K562 (cell line): ENCODE measurements around the gene MCEE. TPM values are rescaled to one million over a fixed set of nuclear protein-coding genes. Genes with fewer than 3 reads are reported as not detected.
A peak's percentile ranks its signal among the peaks of the same experiment; 100 is the strongest.

ENCODE experiments used
- ATF6 ChIP-seq: sonication (generic); formaldehyde crosslinking; IDR thresholded peaks from 2 replicates; pipeline ENCODE4 v1.4.0; 2020; ENCODE audit warnings: mild to moderate bottlenecking, missing genetic modification reagents
- BCLAF1 ChIP-seq, 2 experiments: fragments of 450-650 bp in 1 of 2; IDR thresholded peaks; 2 replicates each; pipeline ENCODE4 v1.6.1; 2011 to 2017; ENCODE audit warnings: low read depth in 2 of 2, antibody characterized with exemption in 1 of 2, borderline replicate concordance in 1 of 2, low read length in 1 of 2, mild to moderate bottlenecking in 1 of 2, mixed read lengths in 1 of 2; ENCODE audit not compliant: control insufficient read depth in 1 of 2
- ILK ChIP-seq: fragments of 450-650 bp; IDR thresholded peaks from 2 replicates; pipeline ENCODE4 v1.6.1; 2016; ENCODE audit warnings: missing genetic modification characterization, low read depth, mild to moderate bottlenecking, missing compliant biosample characterization, moderate library complexity, borderline replicate concordance
- KDM1A ChIP-seq, 2 experiments: fragments of 450-650 bp; IDR thresholded peaks; 2 replicates each; pipeline ENCODE4 v1.6.1; 2016; ENCODE audit warnings: mild to moderate bottlenecking in 2 of 2
- REST ChIP-seq, 2 experiments: fragments of 450-650 bp; formaldehyde crosslinking in 1 of 2; IDR thresholded peaks; 2 replicates each; pipeline versions ENCODE4 v1.4.0 to v1.6.1; 2014 to 2020; ENCODE audit warnings: mild to moderate bottlenecking in 2 of 2, borderline replicate concordance in 1 of 2, low read depth in 1 of 2
- TCF7L2 ChIP-seq: fragments of 150-350 bp; IDR thresholded peaks from 2 replicates; pipeline ENCODE4 v1.6.1; 2016; ENCODE audit warnings: low read depth, mild to moderate bottlenecking, low read length, moderate library complexity
- U2AF1 ChIP-seq: fragments of 200-400 bp; formaldehyde crosslinking; optimal IDR thresholded peaks from 2 replicates; pipeline ENCODE3; 2017; ENCODE audit warnings: mild to moderate bottlenecking, low read depth, low read length, moderate library complexity
- ZBTB49 ChIP-seq: sonication (generic); formaldehyde crosslinking; IDR thresholded peaks from 2 replicates; pipeline ENCODE4 v1.8.0; 2022; ENCODE audit warnings: missing genetic modification reagents, mild to moderate bottlenecking, borderline replicate concordance
- polyA plus RNA-seq, 8 experiments: library from polyadenylated mRNA; depleted of rRNA in 4 of 8; stranded (reverse) in 5 of 8; unstranded in 3 of 8; fragments of >200 nt; fragmentation: Nextera tagmentation in 2 of 8; fragmentation: Illumina TruSeq in 1 of 8; extraction: Ambion mirVana in 2 of 8; extraction: Trizol in 1 of 8; gene quantifications; 2 replicates each; pipeline versions ENCODE4 v1.2.1 to v1.2.3, GENCODE V29; 2011 to 2014; ENCODE audit warnings: inconsistent platforms in 1 of 8, missing spikeins in 1 of 8
- total RNA-seq, 7 experiments: library from RNA; depleted of rRNA in 6 of 7; stranded (reverse); fragments of >200 nt in 6 of 7; fragmentation: Illumina TruSeq in 2 of 7; extraction: Trizol in 2 of 7; gene quantifications; 2 replicates each; pipeline versions ENCODE4 v1.2.1 to v1.2.3, GENCODE V29; 2011 to 2021; ENCODE audit warnings: low replicate concordance in 1 of 7

The MCEE gene
- total and polyA plus RNA-seq, 9 of the 15 experiments (the other 6 are each of a cell fraction or from before 2014, with no cell fraction given): 15.6 to 49.1 (median 24.5) TPM

GRCh38 chr2:71068218-71069035, 61.6 kb downstream of the MCEE start, which contains the start of gene NAGK (continued):
- TF ChIP-seq REST (IDR thresholded peaks at IDR 0.05; ENCODE audit: borderline replicate concordance) (no peak), REST (CRISPR knock-in tag; IDR thresholded peaks at IDR 0.05; ENCODE audit: low read depth) (peak; percentile 84), BCLAF1 (IDR thresholded peaks at IDR 0.05; ENCODE audit: borderline replicate concordance in 1 of 2, control insufficient read depth in 1 of 2, low read depth in 2 of 2, low read length in 1 of 2) (no peak), ATF6 (CRISPR knock-in tag) (no peak; the same call in 1 of the 2 replicates), ILK (no peak), TCF7L2 (no peak), KDM1A (IDR thresholded peaks at IDR 0.05) (no peak), ZBTB49 (CRISPR knock-in tag) (0 out of 2 replicates have a peak, but pooled peaks have one; percentile 46), U2AF1 (no peak)
